Neural cell (in vitro differentiated cells): ENCODE data around the gene OR10V1. TPM values are rescaled to one million over a fixed set of nuclear protein-coding genes. Genes with fewer than 3 reads are reported as not detected.

Experiments used
- H2AFZ ChIP-seq: fragments of 200-600, 300-800 bp; sonication (generic), shearing (Covaris generic); 2 replicates; pipeline ENCODE4 v1.6.0; 2014; ENCODE audit warnings: low read depth, mild to moderate bottlenecking, antibody characterized with exemption, low read length, moderate library complexity
- H3F3A ChIP-seq: fragments of 200-600 bp; shearing (Covaris generic); 2 replicates; pipeline ENCODE4 v1.6.1; 2016; ENCODE audit warnings: mild to moderate bottlenecking, moderate library complexity, mixed read lengths, antibody characterized with exemption, low read length; ENCODE audit not compliant: insufficient read depth, poor library complexity, severe bottlenecking
- H3K27ac ChIP-seq: fragments of 200-600, 300-800 bp; sonication (generic), shearing (Covaris generic); 2 replicates; pipeline ENCODE4 v1.5.1; 2014; ENCODE audit warnings: mild to moderate bottlenecking, low read length, moderate library complexity
- H3K27me3 ChIP-seq: fragments of 300-800, 200-600 bp; sonication (generic), shearing (Covaris generic); 2 replicates; pipeline ENCODE4 v1.6.0; 2014; ENCODE audit warnings: mild to moderate bottlenecking, low read depth, low read length, moderate library complexity; ENCODE audit not compliant: insufficient read depth
- H3K36me3 ChIP-seq: fragments of 300-800, 200-600 bp; sonication (generic), shearing (Covaris generic); 2 replicates; pipeline ENCODE4 v1.5.1; 2014; ENCODE audit warnings: mild to moderate bottlenecking, antibody characterized with exemption, low read length, moderate library complexity; ENCODE audit not compliant: insufficient read depth
- H3K4me2 ChIP-seq: fragments of 300-800, 200-600 bp; sonication (generic), shearing (Covaris generic); 2 replicates; pipeline ENCODE4 v1.6.0; 2014; ENCODE audit warnings: mild to moderate bottlenecking, low read length
- H3K4me3 ChIP-seq: fragments of 300-800, 200-600 bp; sonication (generic), shearing (Covaris generic); 2 replicates; pipeline ENCODE4 v1.5.1; 2014; ENCODE audit warnings: mild to moderate bottlenecking, low read length, moderate library complexity
- H3K79me2 ChIP-seq: fragments of 200-600 bp; shearing (Covaris generic); replicated peaks from 2 replicates; pipeline ENCODE4 v1.6.0; 2014; ENCODE audit warnings: mild to moderate bottlenecking, low read length, moderate library complexity; ENCODE audit not compliant: insufficient read depth
- H3K9ac ChIP-seq: fragments of 300-800, 200-600 bp; sonication (generic), shearing (Covaris generic); 2 replicates; pipeline ENCODE4 v1.6.1; 2016; ENCODE audit warnings: mild to moderate bottlenecking, low read length, mixed read lengths
- H3K9me2 ChIP-seq: fragments of 200-600 bp; shearing (Covaris generic); 2 replicates; pipeline ENCODE4 v1.6.1; 2016; ENCODE audit warnings: mild to moderate bottlenecking, low read length, mixed read lengths; ENCODE audit not compliant: insufficient read depth
- H3K9me3 ChIP-seq: fragments of 200-600, 300-800 bp; sonication (generic), shearing (Covaris generic); 2 replicates; pipeline ENCODE4 v1.6.1; 2016; ENCODE audit warnings: mild to moderate bottlenecking, mixed run types, low read length, moderate library complexity, mixed read lengths
- H4K20me1 ChIP-seq: fragments of 200-600 bp; shearing (Covaris generic); 2 replicates; pipeline ENCODE4 v1.6.1; 2016; ENCODE audit warnings: mild to moderate bottlenecking, mixed run types; ENCODE audit not compliant: insufficient read depth
- EP300 ChIP-seq: fragments of 450-650 bp; conservative IDR thresholded peaks from 2 replicates; pipeline ENCODE4 v1.6.1; 2014; ENCODE audit warnings: antibody characterized with exemption, mild to moderate bottlenecking, moderate library complexity; ENCODE audit not compliant: poor library complexity, severe bottlenecking
- EZH2 ChIP-seq: fragments of 200-600, 300-800 bp; shearing (Covaris generic), sonication (generic); IDR thresholded peaks from 2 replicates; pipeline ENCODE4 v1.6.1; 2014; ENCODE audit warnings: antibody characterized with exemption, low read length, borderline replicate concordance, mild to moderate bottlenecking; ENCODE audit not compliant: insufficient read depth, poor library complexity, severe bottlenecking
- MXI1 ChIP-seq: fragments of 450-650 bp; conservative IDR thresholded peaks from 2 replicates; pipeline ENCODE4 v1.6.1; 2014; ENCODE audit warnings: antibody characterized with exemption, mild to moderate bottlenecking; ENCODE audit not compliant: poor library complexity, severe bottlenecking
- POLR2AphosphoS5 ChIP-seq: IDR thresholded peaks from 2 replicates; pipeline ENCODE4 v1.6.1; 2012
- RAD21 ChIP-seq: fragments of 450-650 bp; conservative IDR thresholded peaks from 2 replicates; pipeline ENCODE4 v1.6.1; 2014; ENCODE audit warnings: antibody characterized with exemption, mild to moderate bottlenecking, moderate library complexity
- SMC3 ChIP-seq: fragments of 450-650 bp; conservative IDR thresholded peaks from 2 replicates; pipeline ENCODE4 v1.6.1; 2014; ENCODE audit warnings: antibody characterized with exemption, mild to moderate bottlenecking, moderate library complexity; ENCODE audit not compliant: poor library complexity
- TAF1 ChIP-seq: IDR thresholded peaks from 2 replicates; pipeline ENCODE4 v1.6.1; 2012; ENCODE audit warnings: low read depth
- polyA plus RNA-seq: library from polyadenylated mRNA; depleted of rRNA; stranded (reverse); fragments of >200 nt; gene quantifications from 2 replicates; pipeline ENCODE4 v1.2.3, GENCODE V29; 2014
- TF ChIP-seq, protein P1 (sequence below): fragments of 450-650 bp; IDR thresholded peaks from 2 replicates; pipeline ENCODE4 v1.5.1; 2014; ENCODE audit warnings: antibody characterized with exemption, mild to moderate bottlenecking, moderate library complexity; ENCODE audit not compliant: poor library complexity, severe bottlenecking
- TF ChIP-seq, protein P2 (sequence below): IDR thresholded peaks from 2 replicates; pipeline ENCODE4 v1.6.1; 2012; ENCODE audit warnings: borderline replicate concordance

The OR10V1 gene
- polyA plus RNA-seq, 1 donor from 2014 or later: not detected

DNA sequence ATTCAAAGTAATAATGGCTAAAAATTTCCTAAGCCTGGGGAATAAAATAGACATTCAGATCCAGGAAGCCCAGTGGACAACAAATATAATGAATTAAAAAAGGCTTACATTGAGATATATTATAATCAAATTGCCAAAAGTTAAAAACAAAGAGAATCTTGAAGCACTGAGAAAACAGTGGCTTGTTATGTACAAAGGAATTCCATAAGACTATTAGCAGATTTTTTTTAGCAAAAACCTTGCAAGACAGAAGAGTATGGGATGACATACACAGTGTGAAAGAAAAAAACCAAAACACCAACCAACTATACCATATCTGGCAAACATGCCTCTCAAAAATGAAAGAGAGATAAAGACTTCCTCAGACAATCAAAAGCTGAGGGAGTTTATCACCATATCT, 20.7 kb downstream of the OR10V1 start:
- Histone ChIP-seq H3K9ac (no peak overlapping the region), H3F3A (no peaks in the 10 kb centered on the region), H3K4me3 (no peak overlapping the region), H2AFZ (no peak overlapping the region), H3K9me3 (no peaks in the 10 kb centered on the region), H4K20me1 (no peaks in the 10 kb centered on the region), H3K4me2 (no peak overlapping the region), H3K27ac (no peak overlapping the region), H3K36me3 (no peaks in the 10 kb centered on the region), H3K27me3 (no peaks in the 10 kb centered on the region), H3K9me2 (no peaks in the 10 kb centered on the region), H3K79me2 (no peaks in the 10 kb centered on the region)
- TF ChIP-seq, protein P1, sequence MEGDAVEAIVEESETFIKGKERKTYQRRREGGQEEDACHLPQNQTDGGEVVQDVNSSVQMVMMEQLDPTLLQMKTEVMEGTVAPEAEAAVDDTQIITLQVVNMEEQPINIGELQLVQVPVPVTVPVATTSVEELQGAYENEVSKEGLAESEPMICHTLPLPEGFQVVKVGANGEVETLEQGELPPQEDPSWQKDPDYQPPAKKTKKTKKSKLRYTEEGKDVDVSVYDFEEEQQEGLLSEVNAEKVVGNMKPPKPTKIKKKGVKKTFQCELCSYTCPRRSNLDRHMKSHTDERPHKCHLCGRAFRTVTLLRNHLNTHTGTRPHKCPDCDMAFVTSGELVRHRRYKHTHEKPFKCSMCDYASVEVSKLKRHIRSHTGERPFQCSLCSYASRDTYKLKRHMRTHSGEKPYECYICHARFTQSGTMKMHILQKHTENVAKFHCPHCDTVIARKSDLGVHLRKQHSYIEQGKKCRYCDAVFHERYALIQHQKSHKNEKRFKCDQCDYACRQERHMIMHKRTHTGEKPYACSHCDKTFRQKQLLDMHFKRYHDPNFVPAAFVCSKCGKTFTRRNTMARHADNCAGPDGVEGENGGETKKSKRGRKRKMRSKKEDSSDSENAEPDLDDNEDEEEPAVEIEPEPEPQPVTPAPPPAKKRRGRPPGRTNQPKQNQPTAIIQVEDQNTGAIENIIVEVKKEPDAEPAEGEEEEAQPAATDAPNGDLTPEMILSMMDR: no peak
- TF ChIP-seq TAF1 (no peak), EZH2 (no peak), SMC3 (no peak), POLR2AphosphoS5 (no peak), MXI1 (no peak), EP300 (no peak), RAD21 (no peak)
- TF ChIP-seq, protein P2, sequence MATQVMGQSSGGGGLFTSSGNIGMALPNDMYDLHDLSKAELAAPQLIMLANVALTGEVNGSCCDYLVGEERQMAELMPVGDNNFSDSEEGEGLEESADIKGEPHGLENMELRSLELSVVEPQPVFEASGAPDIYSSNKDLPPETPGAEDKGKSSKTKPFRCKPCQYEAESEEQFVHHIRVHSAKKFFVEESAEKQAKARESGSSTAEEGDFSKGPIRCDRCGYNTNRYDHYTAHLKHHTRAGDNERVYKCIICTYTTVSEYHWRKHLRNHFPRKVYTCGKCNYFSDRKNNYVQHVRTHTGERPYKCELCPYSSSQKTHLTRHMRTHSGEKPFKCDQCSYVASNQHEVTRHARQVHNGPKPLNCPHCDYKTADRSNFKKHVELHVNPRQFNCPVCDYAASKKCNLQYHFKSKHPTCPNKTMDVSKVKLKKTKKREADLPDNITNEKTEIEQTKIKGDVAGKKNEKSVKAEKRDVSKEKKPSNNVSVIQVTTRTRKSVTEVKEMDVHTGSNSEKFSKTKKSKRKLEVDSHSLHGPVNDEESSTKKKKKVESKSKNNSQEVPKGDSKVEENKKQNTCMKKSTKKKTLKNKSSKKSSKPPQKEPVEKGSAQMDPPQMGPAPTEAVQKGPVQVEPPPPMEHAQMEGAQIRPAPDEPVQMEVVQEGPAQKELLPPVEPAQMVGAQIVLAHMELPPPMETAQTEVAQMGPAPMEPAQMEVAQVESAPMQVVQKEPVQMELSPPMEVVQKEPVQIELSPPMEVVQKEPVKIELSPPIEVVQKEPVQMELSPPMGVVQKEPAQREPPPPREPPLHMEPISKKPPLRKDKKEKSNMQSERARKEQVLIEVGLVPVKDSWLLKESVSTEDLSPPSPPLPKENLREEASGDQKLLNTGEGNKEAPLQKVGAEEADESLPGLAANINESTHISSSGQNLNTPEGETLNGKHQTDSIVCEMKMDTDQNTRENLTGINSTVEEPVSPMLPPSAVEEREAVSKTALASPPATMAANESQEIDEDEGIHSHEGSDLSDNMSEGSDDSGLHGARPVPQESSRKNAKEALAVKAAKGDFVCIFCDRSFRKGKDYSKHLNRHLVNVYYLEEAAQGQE: no peak

DNA sequence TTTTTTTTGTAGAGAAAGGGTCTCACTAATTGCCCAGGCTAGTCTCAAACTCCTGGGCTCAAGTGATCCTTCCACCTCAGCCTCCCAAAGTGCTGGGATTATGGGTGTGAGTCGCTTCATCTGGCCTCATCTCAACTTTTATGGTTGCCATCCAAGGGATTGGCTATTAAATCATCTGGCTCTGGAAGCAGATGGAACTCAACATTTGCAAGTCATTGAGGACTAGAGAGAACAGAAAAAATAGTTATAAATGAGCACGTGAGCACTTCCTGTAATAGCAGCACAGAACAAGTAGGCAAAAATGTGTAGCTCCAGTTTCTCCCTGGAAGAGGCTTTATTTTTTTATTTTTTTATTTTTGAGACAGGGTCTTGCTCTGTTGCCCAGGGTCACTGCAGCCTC, 22.5 kb downstream of the OR10V1 start:
- Histone ChIP-seq H2AFZ (no peak overlapping the region), H3K9me3 (no peaks in the 10 kb centered on the region), H3K4me2 (no peak overlapping the region), H3K27ac (no peak overlapping the region), H3F3A (no peaks in the 10 kb centered on the region), H3K9me2 (no peaks in the 10 kb centered on the region), H3K4me3 (no peak overlapping the region), H3K79me2 (no peaks in the 10 kb centered on the region), H3K9ac (no peak overlapping the region), H3K27me3 (no peaks in the 10 kb centered on the region), H3K36me3 (no peaks in the 10 kb centered on the region), H4K20me1 (no peaks in the 10 kb centered on the region)
- TF ChIP-seq POLR2AphosphoS5 (no peak), EP300 (no peak), TAF1 (no peak), MXI1 (no peak), SMC3 (no peak), EZH2 (no peak), RAD21 (no peak)
- TF ChIP-seq, protein P1: no peak
- TF ChIP-seq, protein P2: no peak
